ENCODE results near the gene C19orf73.

DNA sequence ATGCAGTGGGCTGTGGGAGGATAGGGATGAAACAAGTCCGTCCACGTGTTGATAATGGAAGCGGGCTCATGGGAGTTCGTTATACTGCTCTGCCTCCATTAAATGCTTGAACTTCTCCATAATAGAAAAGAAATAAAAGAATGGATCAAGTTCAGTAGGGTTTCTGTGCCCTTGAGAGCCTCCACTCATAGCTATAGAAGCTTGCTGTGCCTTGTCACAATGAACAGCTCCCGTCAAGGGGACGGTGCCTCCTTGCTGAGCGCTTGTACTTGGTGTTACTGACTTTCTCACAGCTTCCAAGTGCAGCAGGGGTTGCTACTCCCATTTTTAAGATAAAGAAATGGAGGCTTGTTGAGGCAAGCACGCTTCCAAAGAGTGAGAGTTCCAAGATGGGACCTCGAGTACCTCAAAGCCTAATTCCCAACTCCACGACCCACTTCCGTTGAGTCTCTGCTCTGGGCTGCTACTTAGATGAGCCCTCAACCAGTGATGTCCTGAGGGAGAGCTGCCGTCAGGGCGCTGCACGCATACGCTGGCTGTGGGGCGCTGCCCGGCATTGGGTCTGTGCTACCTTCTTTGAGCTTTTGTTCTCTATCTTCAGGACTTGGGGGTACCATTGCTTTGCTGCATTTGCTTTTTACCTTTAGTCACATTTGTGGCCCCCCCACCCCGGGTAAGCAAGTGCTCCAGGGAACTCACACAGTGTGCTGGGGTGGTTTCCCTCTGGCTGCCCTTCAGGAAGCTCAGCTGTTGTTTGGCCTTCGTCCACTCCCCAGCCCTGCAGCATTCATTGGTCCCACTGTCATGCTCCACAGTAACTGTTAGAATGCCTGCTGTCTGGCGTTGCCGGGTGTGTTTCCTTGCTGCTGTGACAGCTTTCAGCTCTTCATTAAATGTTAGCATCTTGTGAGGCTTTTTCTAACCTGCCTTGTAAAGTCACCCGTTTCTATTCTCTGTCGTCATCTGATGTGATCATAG lies 24.1 kb downstream of the C19orf73 start:
- no peak for TF ChIP-seq POLR2A (IDR thresholded peaks at IDR 0.05)
- TF ChIP-seq, protein P1, sequence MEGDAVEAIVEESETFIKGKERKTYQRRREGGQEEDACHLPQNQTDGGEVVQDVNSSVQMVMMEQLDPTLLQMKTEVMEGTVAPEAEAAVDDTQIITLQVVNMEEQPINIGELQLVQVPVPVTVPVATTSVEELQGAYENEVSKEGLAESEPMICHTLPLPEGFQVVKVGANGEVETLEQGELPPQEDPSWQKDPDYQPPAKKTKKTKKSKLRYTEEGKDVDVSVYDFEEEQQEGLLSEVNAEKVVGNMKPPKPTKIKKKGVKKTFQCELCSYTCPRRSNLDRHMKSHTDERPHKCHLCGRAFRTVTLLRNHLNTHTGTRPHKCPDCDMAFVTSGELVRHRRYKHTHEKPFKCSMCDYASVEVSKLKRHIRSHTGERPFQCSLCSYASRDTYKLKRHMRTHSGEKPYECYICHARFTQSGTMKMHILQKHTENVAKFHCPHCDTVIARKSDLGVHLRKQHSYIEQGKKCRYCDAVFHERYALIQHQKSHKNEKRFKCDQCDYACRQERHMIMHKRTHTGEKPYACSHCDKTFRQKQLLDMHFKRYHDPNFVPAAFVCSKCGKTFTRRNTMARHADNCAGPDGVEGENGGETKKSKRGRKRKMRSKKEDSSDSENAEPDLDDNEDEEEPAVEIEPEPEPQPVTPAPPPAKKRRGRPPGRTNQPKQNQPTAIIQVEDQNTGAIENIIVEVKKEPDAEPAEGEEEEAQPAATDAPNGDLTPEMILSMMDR (IDR thresholded peaks at IDR 0.05), result no peak

Measured in esophagus squamous epithelium (tissue), 4 donors.